Measurements from ENCODE around the gene PPP1R13L.

PPP1R13L gene

DNA sequence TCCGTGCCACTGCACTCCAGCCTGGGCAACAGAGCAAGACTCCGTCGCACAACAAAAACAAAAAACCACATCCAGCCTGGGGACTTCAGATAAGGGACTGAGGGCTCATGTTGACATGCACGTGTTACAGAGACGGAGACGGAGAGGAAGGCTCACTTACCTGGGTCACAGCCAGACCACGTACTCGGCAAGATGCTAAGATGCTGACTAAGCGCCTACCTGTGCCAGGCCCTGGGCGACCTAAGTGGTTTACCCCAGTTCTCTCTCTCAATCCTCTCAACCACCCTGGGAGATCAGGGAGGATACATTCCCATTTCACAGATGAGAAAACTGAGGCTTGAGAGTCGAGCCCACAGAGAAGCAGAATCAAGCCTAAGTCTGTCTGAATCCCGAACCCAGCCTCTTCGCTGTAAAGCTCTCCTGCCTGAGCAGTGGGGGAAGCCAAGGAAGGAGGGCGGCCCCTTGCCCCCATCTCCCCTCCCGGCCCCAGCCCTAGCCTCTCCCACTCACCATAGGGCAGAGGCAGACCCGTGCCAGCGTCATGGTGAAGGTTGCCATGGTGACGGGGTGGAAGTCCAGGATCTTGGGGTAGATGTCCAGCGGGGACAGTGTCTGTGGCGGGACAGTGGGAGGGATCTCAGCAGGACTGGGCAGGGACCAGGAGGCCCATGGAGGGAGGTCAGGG lies 48.0 kb downstream of the PPP1R13L start:
- no peaks in the 10 kb centered on the region for H3K4me1 ChIP-seq (ENCODE audit: control insufficient read depth, insufficient read depth, low read length)
- H3K27ac ChIP-seq (ENCODE audit: extremely low read depth, low read depth, low read length): no peak overlapping the region
- H3K36me3 ChIP-seq (ENCODE audit: control insufficient read depth in 2 of 2, insufficient read depth in 1 of 2, low read length in 2 of 2): peaks cover 42 to 81% of the 10 kb centered on the region in 2 experiments; a peak in 2 of 3 replicates
- POLR2A ChIA-PET: no interaction called here
- TF ChIP-seq ZNF555 (tag by site-specific recombination; conservative IDR thresholded peaks at IDR 0.05): no peak
- TF ChIP-seq, protein P1, sequence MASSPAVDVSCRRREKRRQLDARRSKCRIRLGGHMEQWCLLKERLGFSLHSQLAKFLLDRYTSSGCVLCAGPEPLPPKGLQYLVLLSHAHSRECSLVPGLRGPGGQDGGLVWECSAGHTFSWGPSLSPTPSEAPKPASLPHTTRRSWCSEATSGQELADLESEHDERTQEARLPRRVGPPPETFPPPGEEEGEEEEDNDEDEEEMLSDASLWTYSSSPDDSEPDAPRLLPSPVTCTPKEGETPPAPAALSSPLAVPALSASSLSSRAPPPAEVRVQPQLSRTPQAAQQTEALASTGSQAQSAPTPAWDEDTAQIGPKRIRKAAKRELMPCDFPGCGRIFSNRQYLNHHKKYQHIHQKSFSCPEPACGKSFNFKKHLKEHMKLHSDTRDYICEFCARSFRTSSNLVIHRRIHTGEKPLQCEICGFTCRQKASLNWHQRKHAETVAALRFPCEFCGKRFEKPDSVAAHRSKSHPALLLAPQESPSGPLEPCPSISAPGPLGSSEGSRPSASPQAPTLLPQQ (tag by site-specific recombination; IDR thresholded peaks at IDR 0.05): no peak
- TF ChIP-seq, protein P2, sequence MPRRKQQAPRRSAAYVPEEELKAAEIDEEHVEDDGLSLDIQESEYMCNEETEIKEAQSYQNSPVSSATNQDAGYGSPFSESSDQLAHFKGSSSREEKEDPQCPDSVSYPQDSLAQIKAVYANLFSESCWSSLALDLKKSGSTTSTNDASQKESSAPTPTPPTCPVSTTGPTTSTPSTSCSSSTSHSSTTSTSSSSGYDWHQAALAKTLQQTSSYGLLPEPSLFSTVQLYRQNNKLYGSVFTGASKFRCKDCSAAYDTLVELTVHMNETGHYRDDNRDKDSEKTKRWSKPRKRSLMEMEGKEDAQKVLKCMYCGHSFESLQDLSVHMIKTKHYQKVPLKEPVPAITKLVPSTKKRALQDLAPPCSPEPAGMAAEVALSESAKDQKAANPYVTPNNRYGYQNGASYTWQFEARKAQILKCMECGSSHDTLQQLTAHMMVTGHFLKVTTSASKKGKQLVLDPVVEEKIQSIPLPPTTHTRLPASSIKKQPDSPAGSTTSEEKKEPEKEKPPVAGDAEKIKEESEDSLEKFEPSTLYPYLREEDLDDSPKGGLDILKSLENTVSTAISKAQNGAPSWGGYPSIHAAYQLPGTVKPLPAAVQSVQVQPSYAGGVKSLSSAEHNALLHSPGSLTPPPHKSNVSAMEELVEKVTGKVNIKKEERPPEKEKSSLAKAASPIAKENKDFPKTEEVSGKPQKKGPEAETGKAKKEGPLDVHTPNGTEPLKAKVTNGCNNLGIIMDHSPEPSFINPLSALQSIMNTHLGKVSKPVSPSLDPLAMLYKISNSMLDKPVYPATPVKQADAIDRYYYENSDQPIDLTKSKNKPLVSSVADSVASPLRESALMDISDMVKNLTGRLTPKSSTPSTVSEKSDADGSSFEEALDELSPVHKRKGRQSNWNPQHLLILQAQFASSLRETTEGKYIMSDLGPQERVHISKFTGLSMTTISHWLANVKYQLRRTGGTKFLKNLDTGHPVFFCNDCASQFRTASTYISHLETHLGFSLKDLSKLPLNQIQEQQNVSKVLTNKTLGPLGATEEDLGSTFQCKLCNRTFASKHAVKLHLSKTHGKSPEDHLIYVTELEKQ (tag by site-specific recombination; IDR thresholded peaks at IDR 0.05; ENCODE audit: borderline replicate concordance): no peak
- TF ChIP-seq ZFP37 (tag by site-specific recombination; IDR thresholded peaks at IDR 0.05): no peak
- TF ChIP-seq, protein P3, sequence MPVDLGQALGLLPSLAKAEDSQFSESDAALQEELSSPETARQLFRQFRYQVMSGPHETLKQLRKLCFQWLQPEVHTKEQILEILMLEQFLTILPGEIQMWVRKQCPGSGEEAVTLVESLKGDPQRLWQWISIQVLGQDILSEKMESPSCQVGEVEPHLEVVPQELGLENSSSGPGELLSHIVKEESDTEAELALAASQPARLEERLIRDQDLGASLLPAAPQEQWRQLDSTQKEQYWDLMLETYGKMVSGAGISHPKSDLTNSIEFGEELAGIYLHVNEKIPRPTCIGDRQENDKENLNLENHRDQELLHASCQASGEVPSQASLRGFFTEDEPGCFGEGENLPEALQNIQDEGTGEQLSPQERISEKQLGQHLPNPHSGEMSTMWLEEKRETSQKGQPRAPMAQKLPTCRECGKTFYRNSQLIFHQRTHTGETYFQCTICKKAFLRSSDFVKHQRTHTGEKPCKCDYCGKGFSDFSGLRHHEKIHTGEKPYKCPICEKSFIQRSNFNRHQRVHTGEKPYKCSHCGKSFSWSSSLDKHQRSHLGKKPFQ (tag by site-specific recombination; IDR thresholded peaks at IDR 0.05): no peak
- TF ChIP-seq ZNF768 (tag by site-specific recombination; IDR thresholded peaks at IDR 0.05): no peak
- TF ChIP-seq ZNF274 (IDR thresholded peaks at IDR 0.05; ENCODE audit: low read length): no peak
- TF ChIP-seq ZNF274 (tag by site-specific recombination; IDR thresholded peaks at IDR 0.05; ENCODE audit: borderline replicate concordance): no peak
- 0 out of 2 replicates have a peak, but pooled peaks have one; percentile 63 for TF ChIP-seq ZNF121 (tag by site-specific recombination; IDR thresholded peaks at IDR 0.05)
- 0 out of 2 replicates have a peak, but pooled peaks have one; percentile 23 for TF ChIP-seq KLF8 (tag by site-specific recombination; IDR thresholded peaks at IDR 0.05)
- TF ChIP-seq ZNF19 (tag by site-specific recombination; IDR thresholded peaks at IDR 0.05; ENCODE audit: low read depth): no peak
- no peaks in the 10 kb centered on the region for H3K9me3 ChIP-seq (ENCODE audit: control insufficient read depth, insufficient read depth, low read depth, low read length)
- no peak overlapping the region for H3K4me3 ChIP-seq (ENCODE audit: low read depth, low read length)
- CTCF ChIA-PET: interaction anchor here (0.6 to 0.8 kb wide), 4 partner anchors 18 to 1818 kb away, joined by 3 to 4 read pairs (median 4); no protein-coding TSS in a partner anchor

DNA sequence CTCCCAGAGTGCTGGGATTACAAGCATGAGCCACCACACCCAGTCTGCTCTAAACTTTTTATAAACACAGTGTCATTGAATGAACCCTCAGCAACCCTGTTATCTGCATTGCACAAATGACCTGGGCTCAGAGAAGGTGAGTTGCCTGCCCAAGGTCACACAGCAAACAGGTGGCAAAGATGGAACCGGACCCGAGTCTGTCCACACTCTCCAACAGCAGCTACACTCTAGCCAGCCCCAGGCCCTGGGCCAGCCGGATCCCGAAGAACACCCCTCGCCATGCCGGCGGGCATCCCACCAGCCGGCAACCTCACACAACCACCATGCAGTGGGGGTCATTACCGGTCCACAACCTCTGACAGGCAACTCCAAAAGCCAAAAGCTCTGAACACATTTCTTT lies 49.0 kb downstream of the PPP1R13L start:
- H3K9me3 ChIP-seq (ENCODE audit: control insufficient read depth, insufficient read depth, low read depth, low read length): no peaks in the 10 kb centered on the region
- peaks cover 36 to 81% of the 10 kb centered on the region in 2 experiments for H3K36me3 ChIP-seq (ENCODE audit: control insufficient read depth in 2 of 2, insufficient read depth in 1 of 2, low read length in 2 of 2)
- POLR2A ChIA-PET: interaction anchor here (0.6 kb wide), 1 partner anchor 317 kb away, joined by 4 read pairs; no protein-coding TSS in a partner anchor

DNA sequence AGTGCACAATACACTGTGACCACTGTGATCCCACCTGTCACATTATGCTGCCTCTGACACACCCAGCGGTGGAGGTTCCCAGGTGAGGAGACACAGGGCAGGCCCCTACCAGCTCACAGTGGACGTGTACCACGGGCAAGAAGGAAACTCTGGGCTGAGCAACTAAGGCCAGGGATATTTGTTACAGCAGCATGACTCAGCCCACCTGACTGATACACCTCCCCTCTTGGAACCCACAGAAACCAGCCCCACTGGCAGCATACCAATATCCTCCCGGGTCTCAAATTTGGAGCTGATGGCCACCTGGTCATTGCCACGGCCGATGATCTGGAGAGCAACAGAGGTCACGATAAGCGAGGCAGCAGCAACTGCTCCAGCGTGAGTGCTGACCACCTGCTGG lies 49.5 kb downstream of the PPP1R13L start:
- H3K4me3 ChIP-seq (ENCODE audit: low read depth, low read length): no peak overlapping the region
- ChIA-PET POLR2A (interaction anchor here (0.6 kb wide), 2 partner anchors 316 to 380 kb away, joined by 3 to 4 read pairs; no protein-coding TSS in a partner anchor), CTCF (interaction anchor here (0.9 kb wide), 1 partner anchor 16 kb away, joined by 6 read pairs; no protein-coding TSS in a partner anchor)
- no peaks in the 10 kb centered on the region for H3K9me3 ChIP-seq (ENCODE audit: control insufficient read depth, insufficient read depth, low read depth, low read length)
- no peak overlapping the region for H3K27ac ChIP-seq (ENCODE audit: extremely low read depth, low read depth, low read length)
- no peaks in the 10 kb centered on the region for H3K4me1 ChIP-seq (ENCODE audit: control insufficient read depth, insufficient read depth, low read length)
- peaks cover 38 to 86% of the 10 kb centered on the region in 2 experiments for H3K36me3 ChIP-seq (ENCODE audit: control insufficient read depth in 2 of 2, insufficient read depth in 1 of 2, low read length in 2 of 2)
- TF ChIP-seq ZNF792 (tag by site-specific recombination; IDR thresholded peaks at IDR 0.05) (no peak), RBAK (tag by site-specific recombination; IDR thresholded peaks at IDR 0.05) (peak; percentile 98), ZNF175 (tag by site-specific recombination; IDR thresholded peaks at IDR 0.05) (no peak), OVOL3 (tag by site-specific recombination; IDR thresholded peaks at IDR 0.05) (no peak), SP3 (tag by site-specific recombination; IDR thresholded peaks at IDR 0.05) (no peak), TCF7L2 (IDR thresholded peaks at IDR 0.05; ENCODE audit: borderline replicate concordance, low read depth, low read length) (no peak)
- TF ChIP-seq, protein P4, sequence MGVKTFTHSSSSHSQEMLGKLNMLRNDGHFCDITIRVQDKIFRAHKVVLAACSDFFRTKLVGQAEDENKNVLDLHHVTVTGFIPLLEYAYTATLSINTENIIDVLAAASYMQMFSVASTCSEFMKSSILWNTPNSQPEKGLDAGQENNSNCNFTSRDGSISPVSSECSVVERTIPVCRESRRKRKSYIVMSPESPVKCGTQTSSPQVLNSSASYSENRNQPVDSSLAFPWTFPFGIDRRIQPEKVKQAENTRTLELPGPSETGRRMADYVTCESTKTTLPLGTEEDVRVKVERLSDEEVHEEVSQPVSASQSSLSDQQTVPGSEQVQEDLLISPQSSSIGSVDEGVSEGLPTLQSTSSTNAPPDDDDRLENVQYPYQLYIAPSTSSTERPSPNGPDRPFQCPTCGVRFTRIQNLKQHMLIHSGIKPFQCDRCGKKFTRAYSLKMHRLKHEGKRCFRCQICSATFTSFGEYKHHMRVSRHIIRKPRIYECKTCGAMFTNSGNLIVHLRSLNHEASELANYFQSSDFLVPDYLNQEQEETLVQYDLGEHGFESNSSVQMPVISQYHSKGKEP (tag by site-specific recombination; IDR thresholded peaks at IDR 0.05): no peak

More for the DNA sequence above, 49.0 kb downstream of the PPP1R13L start:
- H3K4me1 ChIP-seq (ENCODE audit: control insufficient read depth, insufficient read depth, low read length): no peaks in the 10 kb centered on the region
- no peak overlapping the region for H3K4me3 ChIP-seq (ENCODE audit: low read depth, low read length)
- TF ChIP-seq MZF1 (tag by site-specific recombination; IDR thresholded peaks at IDR 0.05; ENCODE audit: borderline replicate concordance): no peak
- TF ChIP-seq EGR2 (tag by site-specific recombination; IDR thresholded peaks at IDR 0.05; ENCODE audit: low read depth): no peak
- peak; percentile 71 for TF ChIP-seq ZNF768 (tag by site-specific recombination; IDR thresholded peaks at IDR 0.05)
- H3K27ac ChIP-seq (ENCODE audit: extremely low read depth, low read depth, low read length): no peak overlapping the region
- CTCF ChIA-PET: interaction anchor here (0.7 to 0.9 kb wide), 3 partner anchors 17 to 123 kb away, joined by 3 to 6 read pairs (median 3); no protein-coding TSS in a partner anchor

All from HEK293 (cell line).